HG02610 (cell line): ENCODE measurements around the gene UMODL1.

ENCODE experiments used
- ATAC-seq: cut with Tn5 transposase; IDR thresholded peaks from one replicate; pipeline ENCODE4 v1.9.1; 2021; ENCODE audit warnings: mild to moderate bottlenecking, moderate library complexity; ENCODE audit not compliant: unreplicated experiment

UMODL1 gene

GRCh38 chr21:42124826-42125570 lies 53.9 kb downstream of the UMODL1 start:
- ATAC-seq = no peak

- ATAC-seq = no peak
These were observed 54.7 kb downstream of the UMODL1 start for GRCh38 chr21:42125571-42126544.

GRCh38 chr21:42127164-42128150 lies 56.3 kb downstream of the UMODL1 start:
- no peak for ATAC-seq

- no peak for ATAC-seq
These were observed 58.5 kb downstream of the UMODL1 start for GRCh38 chr21:42129300-42130266.

- no peak for ATAC-seq
These were observed 59.3 kb downstream of the UMODL1 start for GRCh38 chr21:42130441-42130840.

GRCh38 chr21:42132183-42132582 lies 61.1 kb downstream of the UMODL1 start:
- ATAC-seq = no peak

GRCh38 chr21:42133131-42133530 lies 62.0 kb downstream of the UMODL1 start:
- ATAC-seq = no peak

- ATAC-seq = no peak
These were observed 64.4 kb downstream of the UMODL1 start for GRCh38 chr21:42135386-42136052.

- no peak for ATAC-seq
These were observed 66.2 kb downstream of the UMODL1 start for GRCh38 chr21:42137191-42137904.

GRCh38 chr21:42140196-42140934 lies 69.2 kb downstream of the UMODL1 start:
- ATAC-seq = no peak

- ATAC-seq = no peak
These were observed 70.5 kb downstream of the UMODL1 start for GRCh38 chr21:42141643-42142042.

- ATAC-seq = no peak
These were observed 71.0 kb downstream of the UMODL1 start for GRCh38 chr21:42142141-42142540.

- ATAC-seq = no peak
These were observed 71.5 kb downstream of the UMODL1 start for GRCh38 chr21:42142627-42143026.

GRCh38 chr21:42143111-42143510 lies 72.0 kb downstream of the UMODL1 start:
- ATAC-seq = no peak

- no peak for ATAC-seq
These were observed 73.1 kb downstream of the UMODL1 start for GRCh38 chr21:42144221-42144620.

GRCh38 chr21:42144679-42145568 lies 73.8 kb downstream of the UMODL1 start:
- ATAC-seq = no peak
